Ascending aorta (tissue), 2 donors: ENCODE results near the gene ENTPD8. TPM values are rescaled to one million over a fixed set of nuclear protein-coding genes. Genes with fewer than 3 reads are reported as not detected.

Source experiments
- DNase-seq, 2 donors: peaks; one replicate each; pipeline ENCODE4 v3.0.0-alpha.2; 2019; ENCODE audit warnings: low spot score in 2 of 2
- H3K27ac ChIP-seq, 2 donors: fragments of 200-600 bp; sonication (generic); one replicate each; pipeline ENCODE4 v1.5.1; 2016 to 2017; ENCODE audit warnings: mild to moderate bottlenecking in 1 of 2
- H3K27me3 ChIP-seq: fragments of 200-600 bp; sonication (generic); one replicate; pipeline ENCODE4 v1.5.1; 2017
- H3K36me3 ChIP-seq, 2 donors: fragments of 200-600 bp; sonication (generic); one replicate each; pipeline ENCODE4 v1.5.1; 2016
- H3K4me1 ChIP-seq, 2 donors: fragments of 200-600 bp; sonication (generic); one replicate each; pipeline ENCODE4 v1.5.1; 2016 to 2017; ENCODE audit warnings: mild to moderate bottlenecking in 1 of 2
- H3K4me3 ChIP-seq, 2 donors: fragments of 200-600 bp; sonication (generic); one replicate each; pipeline ENCODE4 v1.5.1; 2016 to 2017; ENCODE audit warnings: mild to moderate bottlenecking in 1 of 2
- H3K9me3 ChIP-seq, 2 donors: fragments of 200-600 bp; sonication (generic); one replicate each; pipeline ENCODE4 v1.5.1; 2016
- intact Hi-C: fragments of 100-400 bp; cut with DNase I; formaldehyde crosslinking; loops from one replicate; pipeline ENCODE4 v1.15.1; 2023
- total RNA-seq: library from RNA; depleted of rRNA; stranded (reverse); fragments of >200 nt; gene quantifications from one replicate; pipeline ENCODE4 v1.1.0, GENCODE V29; 2016
- TF ChIP-seq, protein P1 (sequence below), 3 experiments: fragments of 200-600 bp in 2 of 3; fragments of 450-650 bp in 1 of 3; sonication (generic) in 2 of 3; IDR thresholded peaks; one replicate each; pipeline ENCODE4 v1.5.1; 2016 to 2019; ENCODE audit warnings: antibody characterized with exemption in 3 of 3, mild to moderate bottlenecking in 1 of 3, moderate library complexity in 1 of 3

ENTPD8 gene
- total RNA-seq, 1 donor from 2014 or later = not detected

GRCh38 chr9:137486545-137487453 is 45.6 kb upstream of the ENTPD8 start:
- Histone ChIP-seq H3K27ac (no peak overlapping the region), H3K4me3 (no peak overlapping the region), H3K27me3 (no peaks in the 10 kb centered on the region), H3K9me3 (no peaks in the 10 kb centered on the region), H3K36me3 (peaks cover 0 to 12% of the 10 kb centered on the region in 2 donors), H3K4me1 (no peaks in the 10 kb centered on the region)
- DNase-seq = no peak
- TF ChIP-seq, protein P1, sequence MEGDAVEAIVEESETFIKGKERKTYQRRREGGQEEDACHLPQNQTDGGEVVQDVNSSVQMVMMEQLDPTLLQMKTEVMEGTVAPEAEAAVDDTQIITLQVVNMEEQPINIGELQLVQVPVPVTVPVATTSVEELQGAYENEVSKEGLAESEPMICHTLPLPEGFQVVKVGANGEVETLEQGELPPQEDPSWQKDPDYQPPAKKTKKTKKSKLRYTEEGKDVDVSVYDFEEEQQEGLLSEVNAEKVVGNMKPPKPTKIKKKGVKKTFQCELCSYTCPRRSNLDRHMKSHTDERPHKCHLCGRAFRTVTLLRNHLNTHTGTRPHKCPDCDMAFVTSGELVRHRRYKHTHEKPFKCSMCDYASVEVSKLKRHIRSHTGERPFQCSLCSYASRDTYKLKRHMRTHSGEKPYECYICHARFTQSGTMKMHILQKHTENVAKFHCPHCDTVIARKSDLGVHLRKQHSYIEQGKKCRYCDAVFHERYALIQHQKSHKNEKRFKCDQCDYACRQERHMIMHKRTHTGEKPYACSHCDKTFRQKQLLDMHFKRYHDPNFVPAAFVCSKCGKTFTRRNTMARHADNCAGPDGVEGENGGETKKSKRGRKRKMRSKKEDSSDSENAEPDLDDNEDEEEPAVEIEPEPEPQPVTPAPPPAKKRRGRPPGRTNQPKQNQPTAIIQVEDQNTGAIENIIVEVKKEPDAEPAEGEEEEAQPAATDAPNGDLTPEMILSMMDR (IDR thresholded peaks at IDR 0.05) = no peak
- intact Hi-C loops = no loop called here

DNA sequence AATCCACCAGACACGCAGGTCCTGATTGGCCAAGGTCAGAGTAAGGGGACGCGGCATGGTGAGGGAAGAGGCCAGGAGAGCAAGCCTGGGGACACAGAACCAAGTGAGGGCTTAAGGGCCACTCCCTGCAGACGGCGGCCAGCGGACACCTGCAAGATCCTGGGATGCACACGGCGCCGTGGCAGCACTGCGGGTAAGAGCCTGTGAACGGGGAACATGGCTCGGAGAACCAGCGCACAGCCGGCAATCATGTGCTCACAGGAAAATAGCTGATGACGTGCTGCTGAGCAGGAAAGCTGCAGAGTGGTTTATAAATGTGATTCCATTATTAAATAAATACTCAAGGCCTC is 45.0 kb upstream of the ENTPD8 start:
- H3K4me3 ChIP-seq = no peak overlapping the region
- DNase-seq = no peak
- H3K27me3 ChIP-seq = no peaks in the 10 kb centered on the region
- H3K4me1 ChIP-seq = no peaks in the 10 kb centered on the region
- H3K9me3 ChIP-seq = no peaks in the 10 kb centered on the region
- TF ChIP-seq, protein P1 (IDR thresholded peaks at IDR 0.05) = no peak
- no peak overlapping the region for H3K27ac ChIP-seq
- peaks cover 0 to 12% of the 10 kb centered on the region in 2 donors for H3K36me3 ChIP-seq
- intact Hi-C loops = no loop called here

GRCh38 chr9:137485343-137486140 is 44.4 kb upstream of the ENTPD8 start:
- no peak overlapping the region for H3K4me3 ChIP-seq
- H3K36me3 ChIP-seq = peaks cover 0 to 7% of the 10 kb centered on the region in 2 donors
- H3K27ac ChIP-seq = no peak overlapping the region
- H3K9me3 ChIP-seq = no peaks in the 10 kb centered on the region
- H3K4me1 ChIP-seq = no peaks in the 10 kb centered on the region
- intact Hi-C loops = no loop called here
- TF ChIP-seq, protein P1 (IDR thresholded peaks at IDR 0.05) = no peak
- no peaks in the 10 kb centered on the region for H3K27me3 ChIP-seq
- no peak for DNase-seq

DNA sequence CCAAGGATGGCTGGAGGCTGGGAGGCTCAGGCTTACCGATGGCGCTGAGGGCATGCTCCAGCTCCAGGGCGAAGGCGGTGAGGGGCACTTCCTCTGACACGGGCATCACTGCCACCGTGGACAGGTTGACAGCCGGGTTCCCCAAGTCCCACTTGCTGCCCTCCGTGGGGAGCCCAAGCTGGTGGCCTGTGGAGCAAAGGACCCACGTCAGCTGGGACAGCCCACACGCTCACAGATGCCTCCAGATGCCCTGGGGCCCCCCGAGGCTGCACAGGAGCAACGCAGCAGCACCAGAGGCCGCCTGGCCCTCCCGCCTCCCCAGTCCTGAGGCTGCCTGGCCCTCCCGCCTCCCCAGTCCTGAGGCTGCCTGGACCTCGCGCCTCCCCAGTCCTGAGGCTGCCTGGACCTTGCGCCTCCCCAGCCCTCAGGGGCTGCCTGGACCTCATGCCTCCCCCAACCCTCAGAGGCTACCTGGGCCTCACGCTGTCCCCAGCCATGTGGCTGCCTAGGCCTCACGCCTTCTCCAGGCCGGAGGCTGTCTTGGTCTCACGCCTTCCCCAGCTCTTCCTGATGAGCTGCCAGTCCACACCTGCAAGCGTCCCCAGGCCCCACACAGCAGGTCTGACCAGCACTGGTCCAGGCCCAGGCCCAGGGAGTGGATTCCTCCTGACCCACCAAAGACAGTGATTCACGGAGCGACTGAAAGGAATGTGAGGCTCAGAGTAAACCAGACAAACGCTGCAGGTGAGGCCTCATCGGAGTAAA is 43.6 kb upstream of the ENTPD8 start:
- no peak for DNase-seq
- H3K4me1 ChIP-seq = no peaks in the 10 kb centered on the region
- TF ChIP-seq, protein P1 (IDR thresholded peaks at IDR 0.05) = no peak
- no peaks in the 10 kb centered on the region for H3K9me3 ChIP-seq
- H3K36me3 ChIP-seq = peaks cover 0 to 7% of the 10 kb centered on the region in 2 donors
- H3K27me3 ChIP-seq = no peaks in the 10 kb centered on the region
- no peak overlapping the region for H3K4me3 ChIP-seq
- H3K27ac ChIP-seq = no peak overlapping the region
- intact Hi-C loops = no loop called here

GRCh38 chr9:137482094-137482781 is 41.1 kb upstream of the ENTPD8 start:
- Histone ChIP-seq H3K9me3 (no peaks in the 10 kb centered on the region), H3K36me3 (peaks cover 0 to 4% of the 10 kb centered on the region in 2 donors), H3K4me3 (no peak overlapping the region), H3K27me3 (no peaks in the 10 kb centered on the region), H3K4me1 (no peaks in the 10 kb centered on the region), H3K27ac (no peak overlapping the region)
- TF ChIP-seq, protein P1 (IDR thresholded peaks at IDR 0.05) = no peak
- intact Hi-C loops = no loop called here
- DNase-seq = no peak
